Progenitor cell of endocrine pancreas (in vitro differentiated cells): ENCODE data around the gene RFPL2. TPM values are rescaled to one million over a fixed set of nuclear protein-coding genes. Genes with fewer than 3 reads are reported as not detected.
A peak's percentile ranks its signal among the peaks of the same experiment; 100 is the strongest.
"Not testable (repeated sequence)": the region's sequence is repeated elsewhere in the genome, so short reads cannot be mapped to it uniquely, and the experiment has no call there.

Experiments used
- DNase-seq: peaks from one replicate; pipeline ENCODE4 v3.0.0; 2021; ENCODE audit warnings: low spot score; ENCODE audit not compliant: unreplicated experiment
- H3K27ac Mint-ChIP-seq: 2 replicates; pipeline ENCODE4 v1.8.0; 2021; ENCODE audit warnings: mild to moderate bottlenecking, moderate library complexity, mixed read lengths
- H3K27me3 Mint-ChIP-seq: 2 replicates; pipeline ENCODE4 v1.8.0; 2021; ENCODE audit warnings: mixed read lengths
- H3K36me3 Mint-ChIP-seq: 2 replicates; pipeline ENCODE4 v1.8.0; 2022; ENCODE audit warnings: mixed read lengths; ENCODE audit not compliant: insufficient read depth
- H3K4me1 Mint-ChIP-seq: 2 replicates; pipeline ENCODE4 v1.8.0; 2021; ENCODE audit warnings: low read depth, mixed read lengths
- H3K4me3 Mint-ChIP-seq: 2 replicates; pipeline ENCODE4 v1.8.0; 2021; ENCODE audit warnings: low read depth, mild to moderate bottlenecking, moderate library complexity, mixed read lengths
- H3K9me3 Mint-ChIP-seq: 2 replicates; pipeline ENCODE4 v1.8.0; 2021; ENCODE audit warnings: low read depth, mixed read lengths
- CTCF ChIP-seq: fragments of 200-600 bp; sonication (generic); IDR thresholded peaks from one replicate; pipeline ENCODE4 v1.5.0; 2021; ENCODE audit warnings: antibody characterized with exemption, mild to moderate bottlenecking; ENCODE audit not compliant: unreplicated experiment
- total RNA-seq: library from RNA; stranded (reverse); gene quantifications from 2 replicates; pipeline ENCODE4 v1.2.1, GENCODE V29; 2021

Gene RFPL2
- total RNA-seq, 1 donor from 2014 or later, result 1.0 TPM

- DNase-seq, result no peak
- H3K27ac Mint-ChIP-seq, result no peak overlapping the region
- H3K9me3 Mint-ChIP-seq, result peaks cover 6% of the 10 kb centered on the region
- no peak overlapping the region for H3K4me3 Mint-ChIP-seq
- peaks cover 7% of the 10 kb centered on the region for H3K4me1 Mint-ChIP-seq
- peaks cover 4% of the 10 kb centered on the region for H3K27me3 Mint-ChIP-seq
- no peaks in the 10 kb centered on the region for H3K36me3 Mint-ChIP-seq
- TF ChIP-seq CTCF, result no peak
Measured at GRCh38 chr22:32142600-32142999, 62.3 kb downstream of the RFPL2 start.

GRCh38 chr22:32140688-32141087, 64.2 kb downstream of the RFPL2 start:
- not testable (repeated sequence) for H3K4me1 Mint-ChIP-seq, H3K27me3 Mint-ChIP-seq, H3K36me3 Mint-ChIP-seq, DNase-seq, H3K27ac Mint-ChIP-seq, H3K9me3 Mint-ChIP-seq, H3K4me3 Mint-ChIP-seq
- peak; percentile 43 for TF ChIP-seq CTCF

Other genes with a start within 250 kb of the RFPL2 start
- gene SLC5A1, start 161.8 kb downstream of the RFPL2 start, total RNA-seq, result not detected in 2 replicates
- 13.2 and 13.9 TPM in 2 replicates for gene C22orf42, start 45.8 kb downstream of the RFPL2 start, total RNA-seq
- not detected in 2 replicates for gene SLC5A4, start 50.3 kb upstream of the RFPL2 start, total RNA-seq
- not detected in 2 replicates for gene RFPL3, start 152.8 kb upstream of the RFPL2 start, total RNA-seq
- 97.3 and 101 TPM in 2 replicates for gene RTCB, start 207.2 kb upstream of the RFPL2 start, total RNA-seq